Liver (tissue), 9 donors: ENCODE measurements around the gene RABGGTA. TPM values are rescaled to one million over a fixed set of nuclear protein-coding genes. Genes with fewer than 3 reads are reported as not detected.
A peak's percentile ranks its signal among the peaks of the same experiment; 100 is the strongest.

Experiments used
- DNase-seq: peaks from one replicate; pipeline ENCODE4 v3.0.0-alpha.2; 2017; ENCODE audit warnings: low spot score
- H3K27ac ChIP-seq, 2 donors: one replicate each; pipeline ENCODE4 v1.7.0; 2013; ENCODE audit warnings: inconsistent platforms in 2 of 2, low read length in 2 of 2, control low read depth in 1 of 2, low read depth in 1 of 2, mild to moderate bottlenecking in 1 of 2
- H3K27me3 ChIP-seq, 4 donors: one replicate each; pipeline versions ENCODE4 v1.6.1 to v1.7.0; 2013; ENCODE audit warnings: low read length in 3 of 4, inconsistent platforms in 1 of 4, mild to moderate bottlenecking in 1 of 4, moderate library complexity in 1 of 4; ENCODE audit not compliant: control insufficient read depth in 4 of 4, insufficient read depth in 4 of 4
- H3K36me3 ChIP-seq, 4 donors: one replicate each; pipeline versions ENCODE4 v1.6.1 to v1.7.0; 2013; ENCODE audit warnings: low read length in 3 of 4, mild to moderate bottlenecking in 3 of 4, low read depth in 1 of 4, moderate library complexity in 1 of 4; ENCODE audit not compliant: control insufficient read depth in 4 of 4, insufficient read depth in 3 of 4
- H3K4me1 ChIP-seq, 4 donors: one replicate each; pipeline versions ENCODE4 v1.6.1 to v1.7.0; 2013; ENCODE audit warnings: low read length in 3 of 4, mild to moderate bottlenecking in 3 of 4, moderate library complexity in 1 of 4; ENCODE audit not compliant: control insufficient read depth in 4 of 4, insufficient read depth in 4 of 4
- H3K4me3 ChIP-seq, 3 donors: one replicate each; pipeline versions ENCODE4 v1.6.1 to v1.7.0; 2013; ENCODE audit warnings: low read length in 3 of 3, control low read depth in 1 of 3, low read depth in 1 of 3, mild to moderate bottlenecking in 1 of 3
- H3K9ac ChIP-seq, 2 donors: one replicate each; pipeline ENCODE4 v1.7.0; 2013; ENCODE audit warnings: low read length in 2 of 2, mild to moderate bottlenecking in 2 of 2, moderate library complexity in 2 of 2, control low read depth in 1 of 2, low read depth in 1 of 2
- H3K9me3 ChIP-seq, 4 donors: one replicate each; pipeline versions ENCODE4 v1.6.1 to v1.7.0; 2013; ENCODE audit warnings: low read length in 3 of 4; ENCODE audit not compliant: control insufficient read depth in 4 of 4
- CTCF ChIP-seq: fragments of 150-350 bp; IDR thresholded peaks from 2 replicates; pipeline ENCODE4 v1.5.1; 2017; ENCODE audit warnings: improper control_type of control experiment, low read depth, low read length; ENCODE audit not compliant: missing input control
- EGR1 ChIP-seq, 2 donors: IDR thresholded peaks; 2 replicates each; pipeline ENCODE4 v1.6.1; 2016 to 2018; ENCODE audit warnings: antibody characterized with exemption in 2 of 2, low read depth in 2 of 2
- FOXA1 ChIP-seq: IDR thresholded peaks from 2 replicates; pipeline ENCODE4 v1.6.1; 2016; ENCODE audit warnings: antibody characterized with exemption
- FOXA2 ChIP-seq: IDR thresholded peaks from 2 replicates; pipeline ENCODE4 v1.6.1; 2016; ENCODE audit warnings: antibody characterized with exemption
- GABPA ChIP-seq, 2 donors: IDR thresholded peaks in 1 of 2; conservative IDR thresholded peaks in 1 of 2; 2 replicates each; pipeline ENCODE4 v1.6.1; 2016; ENCODE audit warnings: antibody characterized with exemption in 2 of 2, mild to moderate bottlenecking in 1 of 2, moderate library complexity in 1 of 2
- HNF4A ChIP-seq, 2 donors: conservative IDR thresholded peaks; 2 replicates each; pipeline ENCODE4 v1.6.1; 2016; ENCODE audit warnings: antibody characterized with exemption in 2 of 2, mild to moderate bottlenecking in 2 of 2
- HNF4G ChIP-seq: IDR thresholded peaks from 2 replicates; pipeline ENCODE4 v1.6.1; 2016; ENCODE audit warnings: antibody characterized with exemption
- JUND ChIP-seq, 2 donors: IDR thresholded peaks; 2 replicates each; pipeline ENCODE4 v1.6.1; 2016; ENCODE audit warnings: antibody characterized with exemption in 2 of 2
- MAX ChIP-seq: IDR thresholded peaks from 2 replicates; pipeline ENCODE4 v1.6.1; 2016; ENCODE audit warnings: antibody characterized with exemption
- NR2F2 ChIP-seq: IDR thresholded peaks from 2 replicates; pipeline ENCODE4 v1.6.1; 2016; ENCODE audit warnings: antibody characterized with exemption
- RAD21 ChIP-seq, 2 donors: IDR thresholded peaks; 2 replicates each; pipeline ENCODE4 v1.6.1; 2016; ENCODE audit warnings: antibody characterized with exemption in 2 of 2, mild to moderate bottlenecking in 2 of 2
- RXRA ChIP-seq, 2 donors: IDR thresholded peaks; 2 replicates each; pipeline ENCODE4 v1.6.1; 2017 to 2018; ENCODE audit warnings: antibody characterized with exemption in 2 of 2, mild to moderate bottlenecking in 1 of 2
- SP1 ChIP-seq: IDR thresholded peaks from 2 replicates; pipeline ENCODE4 v1.6.1; 2018; ENCODE audit warnings: antibody characterized with exemption, mild to moderate bottlenecking
- TAF1 ChIP-seq: conservative IDR thresholded peaks from 2 replicates; pipeline ENCODE4 v1.6.1; 2016; ENCODE audit warnings: antibody characterized with exemption, mild to moderate bottlenecking
- YY1 ChIP-seq: IDR thresholded peaks from 2 replicates; pipeline ENCODE4 v1.6.1; 2016; ENCODE audit warnings: antibody characterized with exemption, mild to moderate bottlenecking
- ZBTB33 ChIP-seq: IDR thresholded peaks from 2 replicates; pipeline ENCODE4 v1.6.1; 2016; ENCODE audit warnings: antibody characterized with exemption
- WGBS: extraction: QIAGEN DNeasy Blood & Tissue Kit; methylation state at CpG from one replicate; pipeline ENCODE4 v1.1.7; 2013; 5-methylcytosine and 5-hydroxymethylcytosine counted together
- polyA plus RNA-seq, 2 donors: library from polyadenylated mRNA; stranded (reverse) in 1 of 2; unstranded in 1 of 2; fragments of 200-250 nt in 1 of 2; fragments of >200 nt in 1 of 2; fragmentation: Nextera tagmentation in 1 of 2; extraction: Ambion mirVana in 1 of 2; gene quantifications; one replicate each; pipeline versions ENCODE4 v1.2.1 to v1.2.3, GENCODE V29; 2013 to 2015
- total RNA-seq, 2 donors: library from RNA; depleted of rRNA; stranded (reverse); fragments of >200 nt; gene quantifications; one replicate each; pipeline ENCODE4 v1.2.3, GENCODE V29; 2014
- TF ChIP-seq, protein P1 (sequence below): IDR thresholded peaks from 2 replicates; pipeline ENCODE4 v1.6.1; 2016; ENCODE audit warnings: antibody characterized with exemption
- TF ChIP-seq, protein P2 (sequence below): IDR thresholded peaks from 2 replicates; pipeline ENCODE4 v1.6.1; 2016; ENCODE audit warnings: antibody characterized with exemption, mild to moderate bottlenecking
- donor health status: healthy.
- donor health status: healthy.
- donor health status: healthy.
- donor health status: healthy.
- donor health status: healthy.

The RABGGTA gene
- total and polyA plus RNA-seq, 4 donors = 7.5 to 19.7 (median 13.2) TPM

DNA sequence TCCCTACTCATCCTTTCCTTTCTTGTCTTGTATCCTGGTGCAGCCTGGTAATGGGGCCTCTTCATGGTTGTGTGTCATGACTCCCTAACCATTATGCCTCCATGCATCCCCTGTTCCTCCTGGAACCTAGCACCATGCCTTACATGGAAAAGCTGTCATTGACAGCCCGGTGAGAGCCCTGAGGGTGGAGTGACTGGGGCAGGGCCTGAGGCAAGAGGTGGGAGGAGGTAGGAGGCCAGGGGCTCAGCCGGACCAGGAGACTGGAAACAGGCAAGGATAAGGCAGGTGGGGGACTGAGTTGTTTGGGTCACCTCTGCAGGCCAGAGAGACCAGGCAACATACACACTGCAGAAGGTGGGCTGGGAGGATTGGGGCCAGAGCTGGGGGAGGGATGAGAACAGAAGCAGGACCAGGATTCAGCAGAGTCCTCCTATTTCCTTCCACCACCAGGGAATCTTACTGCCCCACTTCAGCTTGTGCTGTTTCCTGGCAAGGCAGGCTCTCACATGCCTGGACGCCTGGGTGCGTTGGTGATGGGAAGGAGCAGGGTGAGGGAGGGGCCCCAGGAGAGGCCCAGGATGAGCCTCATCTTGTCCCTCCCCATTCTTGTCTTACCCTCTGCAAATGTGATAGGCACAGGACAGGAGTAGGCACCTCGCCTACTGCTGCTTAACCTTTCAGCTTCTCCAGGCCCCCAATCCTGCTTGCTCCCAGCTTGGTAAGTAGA is 38.3 kb upstream of the RABGGTA start, which contains the start of gene LTB4R2:
TSS of gene LTB4R2 (plus strand) at position 603 of the 727 bp plus-strand sequence. CDS start 525 bp downstream, outside the sequence.
- Histone ChIP-seq H3K9me3 (no peaks in the 10 kb centered on the region), H3K27me3 (no peaks in the 10 kb centered on the region), H3K27ac (peak within 1 kb of the TSS; percentile 92 to 97), H3K9ac (peak within 1 kb of the TSS; percentile 44 to 64), H3K4me3 (peak within 1 kb of the TSS in 2 of 3 donors; percentile 38 to 49), H3K36me3 (peaks cover 2 to 19% (median 14%) of the 10 kb centered on the region in 4 donors), H3K4me1 (peaks cover 26 to 67% (median 58%) of the 10 kb centered on the region in 4 donors)
- WGBS = 64% methylated on average over 5 of the region's 5 CpGs
- TF ChIP-seq HNF4A (conservative IDR thresholded peaks at IDR 0.05) (no peak), EGR1 (IDR thresholded peaks at IDR 0.05; ENCODE audit: low read depth in 2 of 2) (no peak), RAD21 (IDR thresholded peaks at IDR 0.05) (no peak), NR2F2 (no peak), FOXA2 (no peak), GABPA (IDR thresholded peaks at IDR 0.05 in 1 of 2, conservative IDR thresholded peaks at IDR 0.05 in 1 of 2) (no peak), JUND (IDR thresholded peaks at IDR 0.05) (no peak), RXRA (IDR thresholded peaks at IDR 0.05) (no peak), YY1 (no peak), SP1 (no peak), ZBTB33 (no peak), FOXA1 (no peak), MAX (no peak), HNF4G (no peak), CTCF (no peak), TAF1 (no peak)
- TF ChIP-seq, protein P1, sequence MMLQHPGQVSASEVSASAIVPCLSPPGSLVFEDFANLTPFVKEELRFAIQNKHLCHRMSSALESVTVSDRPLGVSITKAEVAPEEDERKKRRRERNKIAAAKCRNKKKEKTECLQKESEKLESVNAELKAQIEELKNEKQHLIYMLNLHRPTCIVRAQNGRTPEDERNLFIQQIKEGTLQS = no peak
- TF ChIP-seq, protein P2, sequence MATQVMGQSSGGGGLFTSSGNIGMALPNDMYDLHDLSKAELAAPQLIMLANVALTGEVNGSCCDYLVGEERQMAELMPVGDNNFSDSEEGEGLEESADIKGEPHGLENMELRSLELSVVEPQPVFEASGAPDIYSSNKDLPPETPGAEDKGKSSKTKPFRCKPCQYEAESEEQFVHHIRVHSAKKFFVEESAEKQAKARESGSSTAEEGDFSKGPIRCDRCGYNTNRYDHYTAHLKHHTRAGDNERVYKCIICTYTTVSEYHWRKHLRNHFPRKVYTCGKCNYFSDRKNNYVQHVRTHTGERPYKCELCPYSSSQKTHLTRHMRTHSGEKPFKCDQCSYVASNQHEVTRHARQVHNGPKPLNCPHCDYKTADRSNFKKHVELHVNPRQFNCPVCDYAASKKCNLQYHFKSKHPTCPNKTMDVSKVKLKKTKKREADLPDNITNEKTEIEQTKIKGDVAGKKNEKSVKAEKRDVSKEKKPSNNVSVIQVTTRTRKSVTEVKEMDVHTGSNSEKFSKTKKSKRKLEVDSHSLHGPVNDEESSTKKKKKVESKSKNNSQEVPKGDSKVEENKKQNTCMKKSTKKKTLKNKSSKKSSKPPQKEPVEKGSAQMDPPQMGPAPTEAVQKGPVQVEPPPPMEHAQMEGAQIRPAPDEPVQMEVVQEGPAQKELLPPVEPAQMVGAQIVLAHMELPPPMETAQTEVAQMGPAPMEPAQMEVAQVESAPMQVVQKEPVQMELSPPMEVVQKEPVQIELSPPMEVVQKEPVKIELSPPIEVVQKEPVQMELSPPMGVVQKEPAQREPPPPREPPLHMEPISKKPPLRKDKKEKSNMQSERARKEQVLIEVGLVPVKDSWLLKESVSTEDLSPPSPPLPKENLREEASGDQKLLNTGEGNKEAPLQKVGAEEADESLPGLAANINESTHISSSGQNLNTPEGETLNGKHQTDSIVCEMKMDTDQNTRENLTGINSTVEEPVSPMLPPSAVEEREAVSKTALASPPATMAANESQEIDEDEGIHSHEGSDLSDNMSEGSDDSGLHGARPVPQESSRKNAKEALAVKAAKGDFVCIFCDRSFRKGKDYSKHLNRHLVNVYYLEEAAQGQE = no peak
- DNase-seq = no peak
